Lower lobe of right lung (tissue), 2 donors: ENCODE results near the gene NAPSA. TPM values are rescaled to one million over a fixed set of nuclear protein-coding genes. Genes with fewer than 3 reads are reported as not detected.
"Not testable (repeated sequence)": the region's sequence is repeated elsewhere in the genome, so short reads cannot be mapped to it uniquely, and the experiment has no call there.

Source experiments
- ATAC-seq, 2 donors: fragments of 200-7000 bp; cut with Tn5 transposase; one replicate each; pipeline ENCODE4 v1.9.1; 2020 to 2022; ENCODE audit warnings: mild to moderate bottlenecking in 2 of 2, moderate library complexity in 2 of 2
- DNase-seq: peaks from one replicate; pipeline ENCODE4 v3.0.0-alpha.2; 2020
- H3K27ac ChIP-seq: fragments of 200-600 bp; one replicate; pipeline ENCODE4 v1.8.0; 2022
- H3K27me3 ChIP-seq: fragments of 200-600 bp; one replicate; pipeline ENCODE4 v1.8.0; 2022; ENCODE audit warnings: low read depth
- H3K36me3 ChIP-seq: fragments of 200-600 bp; one replicate; pipeline ENCODE4 v1.8.0; 2022; ENCODE audit warnings: mild to moderate bottlenecking
- H3K4me1 ChIP-seq: fragments of 200-600 bp; one replicate; pipeline ENCODE4 v1.8.0; 2022
- H3K4me3 ChIP-seq: fragments of 200-600 bp; one replicate; pipeline ENCODE4 v1.8.0; 2022; ENCODE audit warnings: mild to moderate bottlenecking
- H3K9me3 ChIP-seq: fragments of 200-600 bp; one replicate; pipeline ENCODE4 v1.8.0; 2022
- intact Hi-C: fragments of 100-400 bp; cut with DNase I; formaldehyde crosslinking; loops from one replicate; pipeline ENCODE4 v1.11.0; 2022
- total RNA-seq: library from RNA; stranded (reverse); fragmentation: NEBNext Ultra II Directional; extraction: Animal tissue kit (Norgen Biotek cat#: 25700); gene quantifications from one replicate; pipeline ENCODE4 v1.2.1, GENCODE V29; 2021
- TF ChIP-seq, protein P1 (sequence below): fragments of 200-600 bp; IDR thresholded peaks from one replicate; pipeline ENCODE4 v1.8.0; 2022; ENCODE audit warnings: antibody characterized with exemption, mild to moderate bottlenecking
- donor health status: DM: no; HTN: yes; CAD: no; lungs with severe emphysema.

NAPSA gene
- total RNA-seq, 1 donor from 2014 or later: 1,633 TPM

DNA sequence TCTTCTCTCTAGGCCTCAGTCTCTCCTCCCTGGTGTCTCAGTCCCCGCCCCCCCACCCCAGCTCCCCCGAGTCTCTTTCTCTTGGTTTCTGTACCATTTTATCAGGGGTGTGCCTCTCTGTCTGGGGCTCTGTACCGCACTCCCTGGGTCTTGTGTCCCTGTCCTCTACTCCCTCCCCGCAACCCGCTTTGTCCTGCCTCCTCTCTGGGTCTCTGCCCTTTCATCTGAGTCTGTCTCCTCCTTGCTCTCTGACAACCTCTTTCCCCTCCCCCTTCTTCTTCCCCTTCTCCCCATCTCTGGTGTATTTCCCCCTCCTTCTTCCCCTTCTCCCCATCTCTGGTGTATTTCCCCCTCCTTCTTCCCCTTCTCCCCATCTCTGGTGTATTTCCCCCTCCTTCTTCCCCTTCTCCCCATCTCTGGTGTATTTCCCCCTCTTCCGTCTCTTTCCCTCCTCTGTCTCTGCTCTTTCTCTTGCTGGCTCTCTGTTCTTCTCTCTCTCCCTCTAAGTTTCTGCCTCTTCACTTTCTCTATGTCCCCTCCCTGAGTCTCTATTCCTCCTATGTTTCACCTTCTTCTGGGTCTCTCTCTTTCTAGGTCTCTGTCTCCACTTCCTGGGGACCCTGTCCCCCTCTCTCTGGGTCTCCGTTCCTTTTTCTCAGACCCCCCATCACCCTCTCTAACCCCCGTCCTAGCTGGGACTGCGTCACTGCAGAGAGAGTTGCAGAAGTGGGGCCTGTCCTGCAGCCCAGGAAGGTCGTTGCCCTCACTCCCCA is 34.0 kb downstream of the NAPSA start:
- TF ChIP-seq, protein P1, sequence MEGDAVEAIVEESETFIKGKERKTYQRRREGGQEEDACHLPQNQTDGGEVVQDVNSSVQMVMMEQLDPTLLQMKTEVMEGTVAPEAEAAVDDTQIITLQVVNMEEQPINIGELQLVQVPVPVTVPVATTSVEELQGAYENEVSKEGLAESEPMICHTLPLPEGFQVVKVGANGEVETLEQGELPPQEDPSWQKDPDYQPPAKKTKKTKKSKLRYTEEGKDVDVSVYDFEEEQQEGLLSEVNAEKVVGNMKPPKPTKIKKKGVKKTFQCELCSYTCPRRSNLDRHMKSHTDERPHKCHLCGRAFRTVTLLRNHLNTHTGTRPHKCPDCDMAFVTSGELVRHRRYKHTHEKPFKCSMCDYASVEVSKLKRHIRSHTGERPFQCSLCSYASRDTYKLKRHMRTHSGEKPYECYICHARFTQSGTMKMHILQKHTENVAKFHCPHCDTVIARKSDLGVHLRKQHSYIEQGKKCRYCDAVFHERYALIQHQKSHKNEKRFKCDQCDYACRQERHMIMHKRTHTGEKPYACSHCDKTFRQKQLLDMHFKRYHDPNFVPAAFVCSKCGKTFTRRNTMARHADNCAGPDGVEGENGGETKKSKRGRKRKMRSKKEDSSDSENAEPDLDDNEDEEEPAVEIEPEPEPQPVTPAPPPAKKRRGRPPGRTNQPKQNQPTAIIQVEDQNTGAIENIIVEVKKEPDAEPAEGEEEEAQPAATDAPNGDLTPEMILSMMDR: no peak
- Histone ChIP-seq H3K4me3 (peak overlapping the region; percentile 60), H3K36me3 (no peaks in the 10 kb centered on the region), H3K27me3 (peaks cover 23% of the 10 kb centered on the region), H3K4me1 (peaks cover 31% of the 10 kb centered on the region), H3K9me3 (no peaks in the 10 kb centered on the region), H3K27ac (peak overlapping the region; percentile 82)
- DNase-seq: peak; percentile 45
- intact Hi-C loops: no loop called here
- ATAC-seq: no peak

DNA sequence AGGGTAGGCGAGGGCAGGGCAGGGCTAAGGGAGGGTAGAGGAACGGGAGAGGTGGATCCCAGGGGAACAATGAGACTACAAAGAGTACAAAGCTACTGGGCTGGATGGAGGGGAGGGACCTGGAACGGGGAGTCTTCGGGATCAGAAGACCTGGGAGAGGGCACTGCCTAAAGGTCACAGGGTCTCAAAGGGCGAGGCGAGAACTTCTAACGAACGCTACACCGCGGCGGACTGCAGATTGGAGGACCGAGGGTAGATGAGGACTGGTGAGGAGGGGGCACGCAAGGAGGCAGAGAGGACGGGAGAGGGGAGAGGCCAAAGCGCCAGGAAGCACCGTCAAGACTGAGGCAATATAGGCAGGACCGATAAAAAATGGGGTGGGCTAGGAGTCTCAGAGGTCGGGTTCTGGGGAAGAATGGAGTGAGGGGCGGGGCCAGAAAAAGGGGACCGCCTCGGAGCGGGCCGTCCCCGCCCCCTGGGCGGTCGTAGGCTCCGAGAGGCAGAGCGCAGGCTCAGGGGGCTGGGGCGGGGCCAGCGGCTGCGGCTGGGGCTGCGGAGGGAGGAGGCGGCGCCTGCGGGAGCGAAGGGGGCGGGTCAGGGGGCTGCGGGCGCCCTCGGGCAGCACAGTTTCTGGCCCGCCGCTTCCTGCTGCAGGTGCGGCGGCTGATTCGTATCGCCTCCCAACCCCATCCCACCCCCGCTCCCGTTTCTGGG is 34.9 kb downstream of the NAPSA start:
- peak; percentile 65 to 71 for ATAC-seq
- DNase-seq: peak; percentile 91
- peak overlapping the region; percentile 48 for H3K4me3 ChIP-seq

DNA sequence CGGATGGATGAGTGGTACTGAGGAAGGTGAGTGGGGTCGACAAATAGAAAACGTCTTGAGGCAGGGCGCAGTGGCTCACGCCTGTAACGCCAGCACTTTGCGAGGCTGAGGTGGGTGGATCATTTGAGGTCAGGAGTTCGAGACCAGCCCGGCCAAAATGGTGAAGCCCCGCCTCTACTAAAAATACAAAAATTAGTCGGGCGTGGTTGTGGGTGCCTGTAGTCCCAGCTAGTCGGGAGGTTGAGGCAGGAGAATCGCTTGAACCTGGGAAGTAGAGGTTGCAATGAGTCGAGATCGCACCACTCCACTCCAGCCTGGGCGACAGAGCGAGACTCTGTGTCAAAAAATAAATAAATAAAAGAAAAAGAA is 35.5 kb downstream of the NAPSA start:
- peaks cover 40% of the 10 kb centered on the region for H3K4me1 ChIP-seq
- peaks cover 26% of the 10 kb centered on the region for H3K27me3 ChIP-seq
- peak overlapping the region; percentile 48 for H3K4me3 ChIP-seq
- intact Hi-C loops, H3K36me3 ChIP-seq, ATAC-seq, H3K9me3 ChIP-seq: not testable (repeated sequence)
- DNase-seq: peak; percentile 57
- peak overlapping the region; percentile 18 for H3K27ac ChIP-seq

More for the DNA sequence above, 34.9 kb downstream of the NAPSA start:
- TF ChIP-seq, protein P1: no peak
- Histone ChIP-seq H3K9me3 (no peaks in the 10 kb centered on the region), H3K27me3 (peaks cover 26% of the 10 kb centered on the region), H3K36me3 (no peaks in the 10 kb centered on the region), H3K27ac (peak overlapping the region; percentile 18), H3K4me1 (peaks cover 40% of the 10 kb centered on the region)
- intact Hi-C loops: no loop called here

DNA sequence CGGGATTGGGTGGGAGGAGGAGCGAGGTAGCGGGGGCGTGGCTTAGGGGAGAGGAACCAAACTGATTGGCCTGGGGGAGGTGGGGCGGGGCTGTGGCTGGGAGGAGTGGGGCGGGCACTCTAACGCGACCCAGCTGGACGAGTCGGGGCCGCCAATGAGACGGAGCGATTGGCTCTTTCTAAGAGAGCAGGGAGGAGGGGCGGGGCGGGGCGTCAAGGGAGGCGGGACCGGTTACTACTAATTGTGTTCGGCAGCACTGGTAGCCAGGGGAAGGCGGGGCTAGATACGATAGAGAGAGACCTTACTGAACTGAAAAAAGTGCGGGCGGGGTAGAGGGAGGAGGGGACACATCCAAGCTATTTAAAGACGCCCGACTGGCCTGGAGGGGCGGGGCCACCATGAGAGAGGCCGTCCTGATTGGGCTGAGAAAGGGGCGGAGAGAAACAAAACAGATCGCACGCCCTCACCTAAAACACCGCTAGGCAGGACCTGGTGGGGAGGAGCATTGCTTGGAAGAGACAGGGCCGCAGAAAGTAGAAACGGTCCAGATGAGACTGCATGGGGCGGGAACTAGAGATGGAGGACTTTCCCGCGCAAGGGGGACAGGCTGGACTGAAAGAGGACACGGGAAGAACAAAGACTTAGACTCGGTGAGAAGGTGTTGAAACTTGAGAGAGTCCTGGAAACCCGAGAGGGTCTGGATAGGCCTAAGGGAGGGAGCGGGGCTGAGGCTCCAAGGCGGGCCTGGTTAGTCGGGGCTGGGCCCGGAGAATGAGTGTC is 36.1 kb downstream of the NAPSA start, which contains the start of gene KCNC3:
TSS of gene KCNC3 (minus strand) at position 232 of the 780 bp plus-strand sequence. CDS start 295 bp downstream, outside the sequence.
- H3K27ac ChIP-seq: peak within 1 kb of the TSS; percentile 18
- H3K4me1 ChIP-seq: peaks cover 40% of the 10 kb centered on the region

DNA sequence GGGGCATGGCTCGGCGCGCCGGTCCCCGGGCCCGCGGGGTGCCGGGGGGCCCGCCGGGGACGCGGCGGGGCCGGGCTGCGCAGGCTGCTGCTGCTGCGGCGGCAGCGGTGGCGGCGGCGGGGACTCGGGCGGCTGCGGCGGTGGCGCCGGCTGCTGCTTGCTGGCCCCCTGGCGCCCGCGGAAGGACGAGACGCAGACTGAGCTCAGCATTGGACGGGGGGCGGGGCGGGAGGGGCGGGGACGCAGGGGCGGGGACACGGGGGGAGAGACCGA is 36.6 kb downstream of the NAPSA start:
- H3K27ac ChIP-seq: no peak overlapping the region
- H3K36me3 ChIP-seq: no peaks in the 10 kb centered on the region
- no peaks in the 10 kb centered on the region for H3K9me3 ChIP-seq
- H3K4me1 ChIP-seq: peaks cover 40% of the 10 kb centered on the region
- TF ChIP-seq, protein P1: no peak
- intact Hi-C loops: no loop called here
- ATAC-seq (no peak), DNase-seq (no peak)
- peaks cover 26% of the 10 kb centered on the region for H3K27me3 ChIP-seq
- H3K4me3 ChIP-seq: peak overlapping the region; percentile 52

More for the DNA sequence above, 36.1 kb downstream of the NAPSA start, which contains the start of gene KCNC3:
- Histone ChIP-seq H3K4me3 (peak within 1 kb of the TSS; percentile 52), H3K9me3 (no peaks in the 10 kb centered on the region), H3K36me3 (no peaks in the 10 kb centered on the region), H3K27me3 (peaks cover 26% of the 10 kb centered on the region)
- intact Hi-C loops: no loop called here
- ATAC-seq (peak; percentile 84 to 89), DNase-seq (peak; percentile 100)
- TF ChIP-seq, protein P1: no peak
